ENCODE results near the gene CCDC51.

The CCDC51 gene

GRCh38 chr3:48429317-48429959 lies 10.5 kb downstream of the CCDC51 start:
- no peak for DNase-seq (ENCODE audit: low read depth)
- no peak for TF ChIP-seq CTCF (IDR thresholded peaks at IDR 0.05; ENCODE audit: control insufficient read depth, extremely low read depth, insufficient read depth)
- H3K4me3 ChIP-seq (ENCODE audit: low read depth, low read length): peak overlapping the region; percentile 63

- H3K4me3 ChIP-seq (ENCODE audit: low read depth, low read length): peak overlapping the region; percentile 63
- TF ChIP-seq CTCF (IDR thresholded peaks at IDR 0.05; ENCODE audit: control insufficient read depth, extremely low read depth, insufficient read depth): no peak
- DNase-seq (ENCODE audit: low read depth): no peak
These were observed 11.2 kb downstream of the CCDC51 start for GRCh38 chr3:48428572-48429316.

GRCh38 chr3:48428088-48428571 lies 11.8 kb downstream of the CCDC51 start:
- H3K4me3 ChIP-seq (ENCODE audit: low read depth, low read length): peak overlapping the region; percentile 63
- TF ChIP-seq CTCF (IDR thresholded peaks at IDR 0.05; ENCODE audit: control insufficient read depth, extremely low read depth, insufficient read depth): no peak
- no peak for DNase-seq (ENCODE audit: low read depth)

- no peak for TF ChIP-seq CTCF (IDR thresholded peaks at IDR 0.05; ENCODE audit: control insufficient read depth, extremely low read depth, insufficient read depth)
- no peak overlapping the region for H3K4me3 ChIP-seq (ENCODE audit: low read depth, low read length)
- DNase-seq (ENCODE audit: low read depth): no peak
These were observed 12.3 kb downstream of the CCDC51 start for GRCh38 chr3:48427630-48427962.

GRCh38 chr3:48426944-48427629 lies 12.8 kb downstream of the CCDC51 start:
- no peak for TF ChIP-seq CTCF (IDR thresholded peaks at IDR 0.05; ENCODE audit: control insufficient read depth, extremely low read depth, insufficient read depth)
- DNase-seq (ENCODE audit: low read depth): no peak
- no peak overlapping the region for H3K4me3 ChIP-seq (ENCODE audit: low read depth, low read length)

- no peak for TF ChIP-seq CTCF (IDR thresholded peaks at IDR 0.05; ENCODE audit: control insufficient read depth, extremely low read depth, insufficient read depth)
- no peak for DNase-seq (ENCODE audit: low read depth)
- no peak overlapping the region for H3K4me3 ChIP-seq (ENCODE audit: low read depth, low read length)
These were observed 13.5 kb downstream of the CCDC51 start for GRCh38 chr3:48426401-48426909.

All from LNCaP clone FGC (cell line).